H1 (cell line): ENCODE data around the gene HIPK2. TPM values are rescaled to one million over a fixed set of nuclear protein-coding genes. Genes with fewer than 3 reads are reported as not detected.

Source experiments
- CTCF ChIA-PET: fragments of 300-600 bp; sonication (Branson Sonifier 250); formaldehyde crosslinking; loops from one replicate; lab custom pipeline; 2021; ENCODE audit not compliant: partially characterized antibody; lab: Charles Lee
- POLR2A ChIA-PET: fragments of 300-600 bp; sonication (Branson Sonifier 250); formaldehyde crosslinking; loops from one replicate; lab custom pipeline; 2021; ENCODE audit warnings: inconsistent platforms; ENCODE audit not compliant: partially characterized antibody; lab: Charles Lee
- DNase-seq, 2 experiments: peaks; one replicate each; pipeline versions ENCODE4 v3.0.0 to v3.0.0-alpha.2; 2010 to 2022; ENCODE audit warnings: low spot score in 2 of 2, low read depth in 1 of 2, mixed read lengths in 1 of 2
- FAIRE-seq: peaks from 2 replicates; lab custom pipeline; 2011; peaks lifted over from hg19 to GRCh38; lab: Jason Lieb, UNC
- H2AFZ ChIP-seq: 2 replicates; pipeline ENCODE4 v1.8.1; 2012; ENCODE audit warnings: low read length, inconsistent platforms
- H2AK5ac ChIP-seq: 2 replicates; pipeline ENCODE4 v1.6.1; 2013; ENCODE audit warnings: low read depth, low read length
- H2BK120ac ChIP-seq: replicated peaks from 2 replicates; pipeline ENCODE3; 2013; ENCODE audit warnings: low read depth, low read length, inconsistent platforms
- H2BK12ac ChIP-seq: 2 replicates; pipeline ENCODE4 v1.6.1; 2013; ENCODE audit warnings: low read depth, low read length
- H2BK15ac ChIP-seq: 2 replicates; pipeline ENCODE4 v1.6.1; 2013; ENCODE audit warnings: low read length
- H2BK20ac ChIP-seq: 2 replicates; pipeline ENCODE4 v1.6.1; 2013; ENCODE audit warnings: low read length
- H2BK5ac ChIP-seq: 2 replicates; pipeline ENCODE4 v1.6.1; 2013; ENCODE audit warnings: low read depth, low read length
- H3K14ac ChIP-seq: 2 replicates; pipeline ENCODE4 v1.6.1; 2013; ENCODE audit warnings: inconsistent platforms; ENCODE audit not compliant: insufficient read length
- H3K18ac ChIP-seq: 2 replicates; pipeline ENCODE4 v1.6.1; 2013; ENCODE audit warnings: low read length; ENCODE audit errors: extremely low read depth
- H3K23ac ChIP-seq: 2 replicates; pipeline ENCODE4 v1.6.1; 2013; ENCODE audit warnings: inconsistent platforms; ENCODE audit not compliant: insufficient read length
- H3K23me2 ChIP-seq: 2 replicates; pipeline ENCODE4 v1.6.1; 2013; ENCODE audit warnings: low read depth, low read length
- H3K27ac ChIP-seq: 2 replicates; pipeline ENCODE4 v1.6.1; 2011; ENCODE audit warnings: low read depth, low read length, inconsistent platforms
- H3K27me3 ChIP-seq, 4 experiments: replicated peaks in 1 of 4; 1 replicate in 1 of 4; 2 replicates in 3 of 4; pipeline versions ENCODE4 v1.6.1 to v1.8.1; 2011 to 2013; ENCODE audit warnings: low read length in 3 of 4, mild to moderate bottlenecking in 3 of 4, inconsistent platforms in 2 of 4, mixed read lengths in 2 of 4, moderate library complexity in 1 of 4; ENCODE audit not compliant: control insufficient read depth in 3 of 4, insufficient read depth in 3 of 4; ENCODE audit errors: extremely low read depth in 1 of 4
- H3K36me3 ChIP-seq, 4 experiments: 2 replicates each; pipeline versions ENCODE4 v1.6.1 to v1.8.1; 2011 to 2013; ENCODE audit warnings: mild to moderate bottlenecking in 4 of 4, low read length in 3 of 4, moderate library complexity in 2 of 4, control low read depth in 1 of 4, inconsistent platforms in 1 of 4; ENCODE audit not compliant: insufficient read depth in 4 of 4, control insufficient read depth in 2 of 4
- H3K4ac ChIP-seq: replicated peaks from 2 replicates; pipeline ENCODE3; 2013; ENCODE audit warnings: low read length, low read depth, mixed read lengths, inconsistent platforms; ENCODE audit not compliant: insufficient read length
- H3K4me1 ChIP-seq, 4 experiments: replicated peaks in 1 of 4; 1 replicate in 1 of 4; 2 replicates in 3 of 4; pipeline versions ENCODE4 v1.6.1 to v1.8.1; 2011 to 2013; ENCODE audit warnings: low read length in 3 of 4, inconsistent platforms in 2 of 4, mixed read lengths in 1 of 4; ENCODE audit not compliant: insufficient read depth in 4 of 4, control insufficient read depth in 3 of 4
- H3K4me2 ChIP-seq, 2 experiments: 2 replicates each; pipeline versions ENCODE4 v1.6.1 to v1.8.1; 2011 to 2013; ENCODE audit warnings: low read depth in 2 of 2, low read length in 2 of 2, control low read depth in 1 of 2, inconsistent platforms in 1 of 2, mild to moderate bottlenecking in 1 of 2; ENCODE audit not compliant: insufficient read depth in 1 of 2
- H3K4me3 ChIP-seq, 4 experiments: fragments of 200-600, 300-600 bp in 1 of 4; sonication (generic), shearing (Covaris generic), sonication (Bioruptor Twin) in 1 of 4; 2 replicates each; pipeline versions ENCODE4 v1.5.1 to v1.8.1; 2011 to 2016; ENCODE audit warnings: low read length in 4 of 4, low read depth in 3 of 4, control low read depth in 2 of 4, inconsistent platforms in 2 of 4, mild to moderate bottlenecking in 2 of 4, mixed read lengths in 1 of 4, moderate library complexity in 1 of 4; ENCODE audit not compliant: insufficient read depth in 2 of 4; ENCODE audit errors: extremely low read depth in 1 of 4
- H3K56ac ChIP-seq: replicated peaks from 2 replicates; pipeline ENCODE3; 2013; ENCODE audit warnings: low read depth, mild to moderate bottlenecking, mixed read lengths, low read length, inconsistent platforms; ENCODE audit not compliant: insufficient read length
- H3K79me1 ChIP-seq: 2 replicates; pipeline ENCODE4 v1.6.1; 2013; ENCODE audit warnings: low read depth, low read length, control low read depth
- H3K79me2 ChIP-seq, 2 experiments: 2 replicates each; pipeline versions ENCODE4 v1.6.1 to v1.8.1; 2012 to 2013; ENCODE audit warnings: low read length in 2 of 2, mild to moderate bottlenecking in 2 of 2, inconsistent platforms in 1 of 2; ENCODE audit not compliant: insufficient read depth in 2 of 2, control insufficient read depth in 1 of 2
- H3K9ac ChIP-seq, 4 experiments: replicated peaks in 1 of 4; 1 replicate in 1 of 4; 2 replicates in 3 of 4; pipeline versions ENCODE4 v1.6.1 to v1.8.1; 2011 to 2013; ENCODE audit warnings: low read depth in 3 of 4, low read length in 3 of 4, control low read depth in 2 of 4, mild to moderate bottlenecking in 2 of 4, moderate library complexity in 2 of 4, inconsistent platforms in 1 of 4; ENCODE audit errors: extremely low read depth in 1 of 4
- H3K9me3 ChIP-seq, 2 experiments: 2 replicates each; pipeline versions ENCODE4 v1.6.1 to v1.8.1; 2012 to 2013; ENCODE audit warnings: mild to moderate bottlenecking in 2 of 2, moderate library complexity in 2 of 2, control low read depth in 1 of 2, inconsistent platforms in 1 of 2, low read depth in 1 of 2, low read length in 1 of 2, mixed read lengths in 1 of 2; ENCODE audit not compliant: insufficient read depth in 2 of 2
- H4K20me1 ChIP-seq, 2 experiments: replicated peaks in 1 of 2; 2 replicates each; pipeline versions ENCODE3 to v1.8.1; 2011 to 2013; ENCODE audit warnings: inconsistent platforms in 2 of 2, low read length in 2 of 2, mild to moderate bottlenecking in 1 of 2; ENCODE audit not compliant: insufficient read depth in 2 of 2, control insufficient read depth in 1 of 2
- H4K5ac ChIP-seq: 2 replicates; pipeline ENCODE4 v1.6.1; 2013; ENCODE audit warnings: low read length, low read depth, mixed read lengths, inconsistent platforms; ENCODE audit not compliant: insufficient read length
- H4K8ac ChIP-seq: 2 replicates; pipeline ENCODE4 v1.8.0; 2013; ENCODE audit warnings: mild to moderate bottlenecking, moderate library complexity, low read length, inconsistent platforms; ENCODE audit not compliant: insufficient read depth; ENCODE audit errors: extremely low read depth
- H4K91ac ChIP-seq: replicated peaks from 2 replicates; pipeline ENCODE3; 2013; ENCODE audit warnings: low read length, mixed read lengths, inconsistent platforms; ENCODE audit not compliant: insufficient read length
- ATF3 ChIP-seq: IDR thresholded peaks from 2 replicates; pipeline ENCODE4 v1.6.1; 2011; ENCODE audit warnings: low read depth, mild to moderate bottlenecking, low read length; ENCODE audit not compliant: insufficient read depth
- BRCA1 ChIP-seq: IDR thresholded peaks from 2 replicates; pipeline ENCODE4 v1.6.1; 2012; ENCODE audit warnings: low read depth, low read length, improper control_type of control experiment
- CREB1 ChIP-seq: IDR thresholded peaks from 2 replicates; pipeline ENCODE4 v1.6.1; 2012; ENCODE audit warnings: inconsistent platforms
- KDM4A ChIP-seq: IDR thresholded peaks from one replicate; pipeline ENCODE4 v1.7.1; 2012; ENCODE audit warnings: low read depth, mild to moderate bottlenecking, moderate library complexity, low read length, inconsistent platforms; ENCODE audit not compliant: severe bottlenecking
- MAX ChIP-seq: IDR thresholded peaks from 2 replicates; pipeline ENCODE4 v1.6.1; 2012; ENCODE audit warnings: inconsistent platforms
- PHF8 ChIP-seq: fragments of 200-600 bp; sonication (generic); conservative IDR thresholded peaks from 2 replicates; pipeline ENCODE4 v1.7.1; 2012; ENCODE audit warnings: low read depth, mild to moderate bottlenecking, inconsistent platforms, low read length, moderate library complexity
- POLR2AphosphoS5 ChIP-seq: IDR thresholded peaks from 2 replicates; pipeline ENCODE4 v1.6.1; 2011; ENCODE audit warnings: low read depth, low read length
- RXRA ChIP-seq: IDR thresholded peaks from 2 replicates; pipeline ENCODE4 v1.6.1; 2011; ENCODE audit warnings: low read depth, mild to moderate bottlenecking, low read length, moderate library complexity; ENCODE audit not compliant: insufficient read depth
- SAP30 ChIP-seq: fragments of 300-600 bp; sonication (generic); IDR thresholded peaks from 2 replicates; pipeline ENCODE4 v1.7.1; 2012; ENCODE audit warnings: low read length, moderate library complexity, mild to moderate bottlenecking, inconsistent platforms; ENCODE audit not compliant: insufficient read depth, insufficient replicate concordance
- SIRT6 ChIP-seq: IDR thresholded peaks from one replicate; pipeline ENCODE4 v1.7.1; 2012; ENCODE audit warnings: low read length, inconsistent platforms
- SUZ12 ChIP-seq: fragments of 200-600 bp; sonication (generic); IDR thresholded peaks from 2 replicates; pipeline ENCODE4 v1.6.1; 2012; ENCODE audit warnings: mild to moderate bottlenecking, inconsistent platforms, low read length, moderate library complexity, mixed read lengths
- TAF1 ChIP-seq: IDR thresholded peaks from 2 replicates; pipeline ENCODE4 v1.6.1; 2011; ENCODE audit warnings: mild to moderate bottlenecking, low read depth, low read length
- TBP ChIP-seq: IDR thresholded peaks from 2 replicates; pipeline ENCODE4 v1.6.1; 2011; ENCODE audit warnings: low read depth, low read length, improper control_type of control experiment
- WGBS, 2 experiments: shearing (Covaris generic) in 1 of 2; methylation state at CpG; one replicate each; pipeline versions ENCODE4 v1.1.6 to v1.1.7; 2013 to 2015; ENCODE audit warnings: low lambda C conversion rate in 2 of 2, mixed read lengths in 2 of 2, inconsistent platforms in 1 of 2, low coverage in 1 of 2, missing lambda C conversion rate in 1 of 2; ENCODE audit not compliant: insufficient replicate concordance in 2 of 2, insufficient coverage in 1 of 2, insufficient read length in 1 of 2; ENCODE audit errors: extremely low coverage in 1 of 2, missing lambda C conversion rate in 1 of 2; 5-methylcytosine and 5-hydroxymethylcytosine counted together
- polyA plus RNA-seq, 7 experiments: library from polyadenylated mRNA; depleted of rRNA in 3 of 7; stranded (reverse) in 5 of 7; unstranded in 2 of 7; fragments of >200 nt in 5 of 7; fragments of 200-250 nt in 2 of 7; gene quantifications; 1 replicate in 5 of 7; 2 replicates in 1 of 7; 4 replicates in 1 of 7; pipeline versions ENCODE4 v1.2.1 to v1.2.3, GENCODE V29; 2011 to 2013; ENCODE audit warnings: missing spikeins in 2 of 7, mixed read lengths in 2 of 7
- total RNA-seq: library from RNA; stranded (reverse); fragmentation: NEBNext Ultra II Directional; extraction: Animal tissue kit (Norgen Biotek cat#: 25700); gene quantifications from 2 replicates; pipeline ENCODE4 v1.2.1, GENCODE V29; 2021

HIPK2 gene
- total and polyA plus RNA-seq, 2 of the 8 experiments (the other 6 are each of a cell fraction or from before 2014, with no cell fraction given) = 8.3 to 24.3 TPM

- ChIA-PET CTCF (interaction anchor here (0.6 to 1.8 kb wide), 5 partner anchors 20 to 1422 kb away, joined by 3 to 4 read pairs (median 3); no protein-coding TSS in a partner anchor), POLR2A (interaction anchor here (0.9 to 3.8 kb wide), 3 partner anchors 9 to 288 kb away, joined by 3 to 8 read pairs (median 7); partner anchors contain the start of gene KLRG2)
- no peak overlapping the region for H3K4me3 ChIP-seq
- no peak for FAIRE-seq
- peaks cover 0 to 55% of the 10 kb centered on the region in 2 experiments; a peak in 3 of 4 replicates for H3K79me2 ChIP-seq
- 94% methylated on average over 7 of the region's 7 CpGs; no CpG with 5 or more reads in 1 of the 2 experiments for WGBS, 2 experiments
- no peak overlapping the region for H4K8ac ChIP-seq
- H2BK20ac ChIP-seq = no peak overlapping the region
- H3K27ac ChIP-seq = no peak overlapping the region
- H3K4me1 ChIP-seq = peaks cover 0 to 4% (median 1%) of the 10 kb centered on the region in 4 experiments; a peak in 4 of 7 replicates
- no peak for DNase-seq
- H2BK15ac ChIP-seq = no peak overlapping the region
- H2BK12ac ChIP-seq = no peak overlapping the region
- H4K91ac ChIP-seq = no peak overlapping the region
- H3K4me2 ChIP-seq = no peak overlapping the region
- H3K18ac ChIP-seq = no peak overlapping the region
- peaks cover 0 to 12% (median 4%) of the 10 kb centered on the region in 4 experiments; a peak in 5 of 7 replicates for H3K27me3 ChIP-seq
- peaks cover 0 to 5% of the 10 kb centered on the region in 2 experiments for H4K20me1 ChIP-seq
- no peak overlapping the region for H2AK5ac ChIP-seq
- no peak overlapping the region for H4K5ac ChIP-seq
- H3K79me1 ChIP-seq = peaks cover 12% of the 10 kb centered on the region
- H3K23ac ChIP-seq = no peak overlapping the region
- H2BK5ac ChIP-seq = no peak overlapping the region
- no peak overlapping the region for H3K4ac ChIP-seq
- H2AFZ ChIP-seq = no peak overlapping the region
- H3K56ac ChIP-seq = no peak overlapping the region
- no peaks in the 10 kb centered on the region for H3K36me3 ChIP-seq
- H3K14ac ChIP-seq = no peak overlapping the region
- TF ChIP-seq ATF3 = no peak
- TF ChIP-seq POLR2AphosphoS5 = no peak
- TF ChIP-seq KDM4A = no peak
- no peak for TF ChIP-seq RXRA
- TF ChIP-seq SIRT6 = no peak
- no peak for TF ChIP-seq MAX
- no peak for TF ChIP-seq SUZ12
- no peak for TF ChIP-seq CREB1
- TF ChIP-seq TAF1 = no peak
- TF ChIP-seq BRCA1 = no peak
- no peak for TF ChIP-seq TBP
- TF ChIP-seq SAP30 = no peak
- no peak for TF ChIP-seq PHF8
- no peaks in the 10 kb centered on the region for H3K9me3 ChIP-seq
- H3K9ac ChIP-seq = no peak overlapping the region
- no peak overlapping the region for H2BK120ac ChIP-seq
- peaks cover 6% of the 10 kb centered on the region for H3K23me2 ChIP-seq
These were observed 5.7 kb downstream of the HIPK2 start for GRCh38 chr7:139772115-139772514.
